SIG-M5 treated with dmso at 0.1 percent for 504 hours (cell line): ENCODE data around the gene OPN4.

ENCODE experiments used
- DNase-seq: peaks from one replicate; lab custom pipeline; 2025; ENCODE audit not compliant: unreplicated experiment; lab: John Stamatoyannopoulos, UW

The OPN4 gene

DNA sequence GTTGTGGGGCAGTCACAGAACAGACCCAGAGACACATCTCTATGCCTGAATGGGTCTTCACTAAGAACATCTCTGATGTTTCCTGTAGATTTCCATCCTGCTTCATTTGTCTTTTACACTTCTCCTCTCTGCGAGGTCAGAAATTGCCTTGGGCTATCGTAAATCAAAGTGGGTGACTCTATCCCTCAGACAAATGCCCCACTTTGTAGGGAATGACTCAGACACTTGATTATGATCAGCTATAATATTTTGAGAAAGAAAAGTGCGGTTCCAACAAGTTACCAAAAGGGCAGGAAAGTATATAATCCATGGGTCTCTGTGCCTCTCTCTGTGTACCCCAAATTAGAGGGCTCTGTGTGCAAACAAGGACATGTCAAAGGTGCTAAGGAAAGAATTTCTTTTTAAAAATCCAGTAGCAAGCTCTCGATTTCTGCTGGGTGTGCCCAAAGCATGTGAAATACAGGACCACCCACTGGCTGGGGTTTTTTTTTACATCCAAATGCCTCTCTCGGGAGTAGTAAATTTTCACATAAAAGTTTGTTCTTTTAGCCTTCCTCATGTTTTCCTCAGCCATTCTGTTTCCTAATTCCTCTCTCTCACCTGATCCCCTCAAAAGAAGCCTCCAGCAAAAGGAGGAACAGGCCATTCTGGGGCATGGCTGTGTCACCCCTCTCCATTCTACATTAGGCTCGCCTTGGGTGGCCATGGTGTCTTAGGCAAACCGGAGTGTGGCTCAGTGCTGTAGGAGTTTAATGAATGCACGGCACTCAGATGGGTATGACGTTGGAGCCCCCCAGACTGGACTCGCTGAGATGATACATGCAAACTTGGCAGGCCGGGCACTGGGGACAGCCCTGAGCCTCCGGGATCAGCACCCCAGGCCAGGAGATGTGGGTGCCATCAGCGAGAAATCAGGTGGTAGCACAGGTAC, 6.3 kb upstream of the OPN4 start:
- no peak for DNase-seq

DNA sequence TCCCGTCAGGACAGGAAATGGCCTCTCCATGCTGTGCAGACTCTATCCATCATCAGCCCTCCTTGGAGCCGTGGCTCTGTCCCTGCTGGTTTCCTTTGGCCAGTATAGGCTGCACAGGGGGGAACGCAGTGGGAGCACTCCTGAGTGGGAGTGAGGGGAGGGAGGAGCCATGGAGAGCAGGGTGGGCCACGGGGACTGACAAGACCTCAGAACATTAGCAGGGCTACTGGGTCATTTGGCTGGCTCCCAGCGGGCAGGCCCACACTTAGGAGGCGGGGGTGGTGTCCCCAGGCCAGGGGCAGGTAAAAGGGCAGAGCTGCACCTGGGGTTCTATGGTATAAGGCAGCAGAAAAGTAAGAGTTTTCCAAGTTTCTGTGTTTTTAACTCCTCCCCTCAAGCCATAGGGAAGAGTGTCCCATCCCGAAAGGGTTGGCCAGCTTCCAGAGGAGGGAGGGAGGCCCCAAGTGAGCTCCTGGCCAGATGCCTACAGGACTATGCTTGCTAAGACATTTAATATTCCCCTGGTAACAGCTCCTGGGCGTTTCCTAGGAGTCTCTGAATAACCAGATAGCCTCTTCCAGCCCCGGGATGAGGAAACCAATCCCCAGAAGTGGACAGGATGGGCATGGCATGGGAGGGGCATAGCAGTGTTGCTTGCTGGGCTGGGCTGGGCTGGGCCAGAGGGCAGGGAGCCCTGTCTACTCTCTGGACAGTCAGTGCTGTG, 5.5 kb upstream of the OPN4 start:
- DNase-seq: no peak

DNA sequence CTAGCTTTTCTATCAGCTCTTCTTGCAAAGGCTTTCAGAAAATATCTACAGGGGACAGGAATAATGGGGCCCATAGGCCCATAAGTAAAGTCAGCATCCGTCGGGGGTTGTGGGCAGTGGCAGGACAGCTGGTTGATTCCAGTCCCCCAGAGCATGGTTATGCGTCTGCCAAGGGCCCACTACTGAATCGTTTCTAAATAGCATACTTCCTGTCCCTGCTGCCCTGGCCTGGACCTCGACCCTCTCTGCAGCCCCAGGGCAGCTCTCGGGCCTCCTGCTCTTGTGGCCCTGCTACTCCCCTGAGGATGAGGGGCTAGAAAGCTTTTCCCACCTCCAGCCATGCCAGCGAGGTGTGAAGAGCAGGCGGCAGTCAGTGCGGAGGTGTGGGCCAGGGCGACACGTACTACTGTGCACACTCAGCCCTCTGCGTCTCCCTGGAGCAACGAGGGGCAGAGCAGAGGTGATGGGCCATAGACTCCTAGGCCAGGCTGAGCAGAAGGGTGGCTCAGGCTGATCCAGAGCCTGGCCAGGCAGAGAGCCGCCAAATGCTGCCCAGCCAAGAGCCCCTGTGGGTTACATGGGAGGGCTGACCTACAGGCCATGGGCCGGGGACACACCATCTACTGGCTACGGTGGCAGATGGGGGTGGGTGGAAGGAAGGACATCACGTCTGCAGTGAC, 4.7 kb upstream of the OPN4 start:
- DNase-seq: no peak

DNA sequence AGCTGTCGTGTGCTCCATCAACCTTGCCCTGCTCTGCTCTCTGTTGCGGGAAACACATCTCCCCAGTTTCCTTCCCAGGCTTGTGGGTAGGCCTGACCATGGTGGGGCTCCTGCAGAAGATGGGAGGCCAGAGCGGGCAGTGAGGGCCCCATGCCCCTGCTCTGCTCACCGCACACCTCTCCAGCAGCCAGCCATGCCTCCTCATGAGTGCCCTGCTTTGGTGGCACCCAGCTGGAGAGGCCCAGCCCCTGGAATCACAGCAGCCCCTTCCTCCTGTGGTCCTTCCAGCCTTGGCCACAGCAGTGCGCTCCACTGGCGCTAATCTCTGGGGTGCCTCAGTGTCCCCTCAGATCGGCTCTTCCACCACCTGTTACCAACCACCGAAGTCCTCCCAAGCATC, 4.2 kb upstream of the OPN4 start:
- DNase-seq: no peak

DNA sequence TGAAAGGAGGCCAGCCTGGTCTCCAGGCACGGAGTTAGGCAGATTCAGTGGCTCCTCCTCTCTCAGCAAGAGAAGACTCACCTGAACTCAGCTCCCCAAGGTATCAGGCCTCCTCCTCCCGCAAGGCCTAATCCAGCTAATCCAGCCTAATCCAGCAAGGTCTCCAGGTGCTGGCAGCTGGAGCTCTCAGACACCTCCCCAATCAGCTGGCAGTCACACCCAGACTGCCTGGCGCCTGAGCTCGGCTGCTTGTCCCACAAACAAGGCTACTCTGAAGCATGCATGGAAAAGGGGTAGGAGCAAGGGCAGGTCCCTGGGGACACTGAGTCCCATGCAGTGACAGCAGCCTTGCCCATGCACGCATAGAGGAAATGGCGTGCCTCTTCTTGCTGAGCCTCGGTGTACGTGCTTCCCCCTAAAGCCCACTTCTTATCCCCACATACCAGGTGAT, 3.3 kb upstream of the OPN4 start:
- DNase-seq: no peak

DNA sequence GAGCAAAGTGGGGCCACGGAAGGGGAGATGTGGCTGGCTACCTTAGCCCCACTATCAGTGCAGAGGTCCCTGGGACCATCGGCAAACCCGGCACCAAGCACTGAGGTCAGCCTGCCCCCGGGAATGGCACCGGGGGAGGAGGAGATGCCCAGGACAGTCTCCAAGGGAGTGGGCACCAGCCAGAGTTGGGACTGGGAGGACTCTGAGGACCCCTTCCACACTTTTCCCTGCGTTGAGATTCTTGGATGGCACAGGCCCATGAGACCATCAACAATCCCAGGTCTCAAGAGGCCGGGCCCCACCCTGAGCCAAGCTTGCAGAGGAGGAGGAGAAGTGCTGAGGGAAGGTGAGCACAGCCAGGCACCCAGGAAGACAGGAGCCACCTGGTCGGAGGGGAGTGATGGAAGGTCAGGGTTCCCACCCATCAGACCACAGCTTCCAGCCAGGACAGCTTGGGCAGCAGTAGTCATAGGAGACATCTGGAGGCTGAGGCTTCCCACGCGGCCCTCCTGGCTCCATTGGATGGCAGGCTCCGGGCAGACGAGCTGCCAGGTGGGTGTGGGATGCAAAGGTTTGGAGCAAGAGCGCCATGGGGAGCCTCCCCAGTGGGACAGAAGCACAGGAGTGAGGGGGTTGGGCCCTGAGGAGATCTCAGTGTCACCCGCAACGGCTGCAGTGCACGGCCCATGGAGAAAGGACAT, 2.6 kb upstream of the OPN4 start:
- no peak for DNase-seq

DNA sequence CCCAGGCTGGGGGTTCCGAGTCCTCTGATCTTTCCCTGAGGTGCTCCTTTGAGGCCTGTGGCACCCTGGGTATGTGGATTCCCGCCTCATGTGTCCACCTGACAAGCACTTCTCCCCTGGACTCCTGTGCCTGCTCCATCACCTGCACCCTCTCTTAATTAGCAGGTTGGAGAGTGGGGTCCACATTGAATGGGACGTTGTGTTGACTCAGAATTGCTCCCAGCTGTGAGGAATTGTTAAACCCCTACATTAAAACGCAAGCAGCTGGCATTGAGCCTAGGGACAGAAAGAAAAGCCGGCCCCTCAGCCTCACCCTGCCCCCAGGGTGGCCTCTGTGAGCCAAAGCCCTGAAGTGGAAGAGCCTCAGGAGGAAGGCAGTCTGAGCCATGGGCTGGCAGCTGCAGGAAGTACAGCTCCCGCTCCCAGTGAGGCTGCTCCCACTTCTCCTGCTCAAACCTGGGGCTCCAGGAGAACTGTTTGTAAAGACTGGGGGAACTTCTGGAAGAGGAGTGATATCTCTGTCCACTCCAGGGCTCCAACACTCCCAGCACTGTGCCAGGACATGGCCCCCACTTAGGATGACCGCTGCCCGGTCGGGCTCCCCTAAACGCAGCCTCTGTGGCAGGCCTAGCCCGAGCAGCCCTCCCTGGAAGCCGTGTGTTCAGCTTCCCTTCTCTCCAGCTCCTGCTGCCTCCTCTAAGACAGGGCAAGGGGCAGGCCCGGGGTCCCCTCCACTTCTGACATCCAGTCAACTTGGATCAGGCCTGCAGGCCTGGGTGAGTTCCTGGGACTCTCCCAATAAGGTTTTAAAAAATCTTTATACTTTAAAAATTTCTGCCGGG, 1.8 kb upstream of the OPN4 start:
- no peak for DNase-seq

DNA sequence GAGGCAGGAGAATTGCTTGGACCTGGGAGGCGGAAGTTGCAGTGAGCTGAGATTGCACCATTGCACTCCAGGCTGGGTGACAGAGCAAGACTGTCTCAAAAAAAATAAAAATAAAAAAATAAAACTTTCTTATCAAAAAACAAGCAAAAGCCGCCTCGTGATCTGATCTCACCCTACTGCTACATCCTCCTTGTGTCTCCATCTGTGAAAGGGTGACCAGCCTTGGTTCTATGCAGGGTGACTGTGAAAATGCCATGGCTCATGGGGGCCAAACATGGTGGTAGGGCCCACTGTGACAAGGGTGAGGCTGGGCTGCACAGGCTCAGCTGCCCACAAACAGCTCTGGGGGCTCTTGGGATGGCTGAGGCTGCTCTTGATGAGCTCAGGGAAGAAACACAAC, 968 bp upstream of the OPN4 start:
- no peak for DNase-seq

DNA sequence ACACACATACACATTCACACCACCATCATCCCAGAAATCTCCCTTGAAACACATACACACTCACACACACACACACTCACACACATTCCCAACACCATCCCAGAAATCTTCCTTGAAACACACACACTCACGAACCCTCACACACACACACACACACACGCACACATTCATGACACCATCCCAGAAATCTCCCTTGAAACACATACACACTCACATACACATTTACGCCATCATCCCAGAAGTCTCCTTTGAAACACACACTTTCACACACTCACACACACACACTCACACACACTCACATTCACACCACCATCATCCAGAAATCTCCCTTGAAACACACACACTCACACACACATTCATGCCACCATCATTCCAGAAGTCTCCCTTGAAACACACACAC, 360 bp upstream of the OPN4 start:
- no peak for DNase-seq

DNA sequence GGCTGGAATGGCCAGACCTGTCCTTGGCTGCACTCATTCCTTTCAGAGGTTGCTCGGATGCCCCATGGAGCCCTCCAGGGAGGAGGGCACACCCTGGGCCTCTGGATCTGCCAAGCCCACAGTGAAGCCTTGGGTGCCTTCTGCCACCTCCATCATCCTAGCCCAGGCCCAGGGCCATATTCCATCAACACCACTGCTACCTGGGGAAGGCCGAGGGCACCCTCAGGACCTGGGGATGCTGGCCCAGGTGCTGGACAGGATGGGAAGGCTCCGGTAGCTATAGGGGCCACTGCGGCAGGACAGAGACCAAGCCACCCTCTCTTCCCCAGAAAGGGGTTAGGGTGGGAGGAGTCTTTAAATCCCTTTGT, 810 bp downstream of the OPN4 start:
- no peak for DNase-seq

DNA sequence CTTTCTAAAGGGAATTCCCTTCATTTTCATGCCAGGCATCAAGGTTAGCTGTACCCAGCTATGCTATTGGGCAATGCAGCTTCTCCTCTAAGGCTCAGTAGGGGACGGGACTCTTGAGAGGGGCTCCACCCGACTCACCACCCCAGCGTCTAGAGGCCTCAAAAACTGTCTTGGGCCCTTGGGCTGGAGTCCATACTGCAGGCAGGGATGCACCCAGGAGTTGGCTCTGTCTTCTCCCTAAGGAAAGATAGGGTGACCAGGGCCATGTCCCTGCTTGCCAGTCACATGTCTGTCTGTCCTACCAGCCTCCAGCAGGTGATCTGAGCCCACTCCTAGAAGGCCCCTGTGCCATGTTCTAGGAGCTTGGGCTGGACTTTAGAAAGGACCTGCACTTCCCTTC, 1.2 kb downstream of the OPN4 start:
- no peak for DNase-seq

DNA sequence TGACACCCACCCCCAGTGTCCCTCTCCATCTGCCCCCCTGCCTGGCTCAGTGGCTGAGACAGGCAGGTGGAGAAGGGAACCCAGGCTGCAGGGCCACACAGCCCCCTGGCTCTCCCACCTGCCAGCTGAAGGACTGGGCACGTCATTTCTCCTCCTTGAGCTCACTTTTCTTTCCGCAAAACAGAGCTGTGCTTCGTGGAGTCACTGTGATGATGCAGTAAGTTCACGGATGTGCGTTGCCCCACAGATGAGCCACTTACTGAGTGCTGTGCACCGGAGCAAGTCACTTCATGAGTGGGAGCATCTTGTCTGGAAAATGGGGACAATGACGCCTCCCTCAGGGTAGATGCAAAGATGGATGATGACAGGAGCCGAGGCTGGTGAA, 2.7 kb downstream of the OPN4 start:
- DNase-seq: no peak

DNA sequence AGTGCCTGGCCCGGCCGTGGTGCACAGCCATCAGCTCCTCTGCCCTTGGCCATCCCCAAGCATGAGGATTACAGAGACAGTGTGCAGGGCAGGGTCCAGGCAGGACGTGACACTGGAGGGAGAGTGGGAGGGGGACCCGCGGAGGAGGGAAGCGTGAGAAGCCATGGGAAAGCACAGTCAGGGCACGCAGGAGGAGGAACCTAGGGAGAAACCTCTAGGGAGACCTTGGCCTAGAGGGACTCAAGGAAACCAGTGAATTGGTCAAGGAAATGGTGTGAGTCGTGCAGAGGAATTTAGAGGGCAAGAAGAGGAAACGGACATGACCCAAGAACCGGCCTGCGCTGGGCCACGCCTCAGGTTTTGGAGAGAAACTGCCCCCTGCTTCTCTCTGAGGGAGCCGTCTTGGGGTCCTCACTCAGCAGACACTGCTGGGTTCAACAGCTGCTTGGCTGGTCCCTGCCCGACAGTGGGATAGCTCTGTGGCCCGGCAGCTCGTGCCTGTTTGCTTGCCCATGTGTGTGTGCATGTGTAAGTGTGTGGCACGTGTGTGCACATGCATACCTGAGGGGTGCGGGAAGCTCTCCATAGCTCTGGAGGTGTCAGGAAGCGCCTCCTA, 3.2 kb downstream of the OPN4 start:
- no peak for DNase-seq

DNA sequence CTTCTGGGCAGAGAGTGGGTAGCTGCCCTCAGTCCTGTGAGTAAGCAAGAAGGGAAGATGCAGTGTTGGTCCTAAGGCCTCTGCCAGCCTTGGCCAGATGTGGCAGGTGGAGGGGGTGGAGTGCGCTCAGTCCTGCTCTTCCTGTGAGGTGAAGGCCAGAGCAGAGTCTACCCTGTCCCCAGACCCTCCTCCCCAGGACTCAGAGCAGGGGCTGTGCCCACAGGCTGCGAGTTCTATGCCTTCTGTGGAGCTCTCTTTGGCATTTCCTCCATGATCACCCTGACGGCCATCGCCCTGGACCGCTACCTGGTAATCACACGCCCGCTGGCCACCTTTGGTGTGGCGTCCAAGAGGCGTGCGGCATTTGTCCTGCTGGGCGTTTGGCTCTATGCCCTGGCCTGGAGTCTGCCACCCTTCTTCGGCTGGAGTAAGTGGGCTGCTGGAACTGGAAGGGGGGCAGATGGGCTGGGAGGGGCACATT, 4.0 kb downstream of the OPN4 start:
- no peak for DNase-seq

DNA sequence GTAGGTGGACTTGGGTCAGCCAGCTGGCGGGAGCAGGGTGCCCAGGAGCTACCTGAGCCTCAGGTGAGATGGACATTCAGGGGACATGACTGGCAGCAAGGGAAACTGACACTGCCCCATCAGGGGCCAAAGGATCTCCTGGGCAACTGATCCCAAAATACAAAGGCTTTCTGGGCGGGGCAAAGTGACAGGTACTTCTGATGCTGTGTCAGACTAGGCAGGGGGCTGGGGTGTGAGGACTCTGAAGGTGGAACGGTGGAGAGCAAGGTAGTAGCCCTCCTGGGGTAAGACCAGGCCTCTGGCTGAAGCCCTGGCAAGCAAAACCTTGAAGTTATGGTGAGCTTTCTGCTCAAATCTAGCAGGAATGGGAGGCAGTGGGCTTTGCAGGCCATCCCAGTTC, 4.4 kb downstream of the OPN4 start:
- DNase-seq: no peak

DNA sequence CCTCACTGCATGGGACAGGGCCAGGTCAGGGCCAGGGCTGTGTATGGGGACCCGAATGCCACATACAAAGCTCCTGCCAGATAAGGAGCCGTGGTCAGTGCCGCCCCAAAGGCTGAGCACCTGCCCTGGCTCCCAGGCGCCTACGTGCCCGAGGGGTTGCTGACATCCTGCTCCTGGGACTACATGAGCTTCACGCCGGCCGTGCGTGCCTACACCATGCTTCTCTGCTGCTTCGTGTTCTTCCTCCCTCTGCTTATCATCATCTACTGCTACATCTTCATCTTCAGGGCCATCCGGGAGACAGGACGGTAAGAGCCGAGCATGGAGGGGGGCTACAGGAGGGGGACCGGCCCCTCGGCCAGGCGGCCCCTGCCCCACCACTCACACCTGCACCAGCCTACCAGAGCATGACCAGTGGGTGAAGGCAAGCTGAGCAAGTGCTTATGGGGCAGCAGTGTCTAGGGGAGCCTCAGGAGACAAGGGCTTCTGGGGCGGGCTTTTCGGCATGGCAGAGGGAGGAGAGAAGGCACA, 4.9 kb downstream of the OPN4 start:
- DNase-seq: no peak

DNA sequence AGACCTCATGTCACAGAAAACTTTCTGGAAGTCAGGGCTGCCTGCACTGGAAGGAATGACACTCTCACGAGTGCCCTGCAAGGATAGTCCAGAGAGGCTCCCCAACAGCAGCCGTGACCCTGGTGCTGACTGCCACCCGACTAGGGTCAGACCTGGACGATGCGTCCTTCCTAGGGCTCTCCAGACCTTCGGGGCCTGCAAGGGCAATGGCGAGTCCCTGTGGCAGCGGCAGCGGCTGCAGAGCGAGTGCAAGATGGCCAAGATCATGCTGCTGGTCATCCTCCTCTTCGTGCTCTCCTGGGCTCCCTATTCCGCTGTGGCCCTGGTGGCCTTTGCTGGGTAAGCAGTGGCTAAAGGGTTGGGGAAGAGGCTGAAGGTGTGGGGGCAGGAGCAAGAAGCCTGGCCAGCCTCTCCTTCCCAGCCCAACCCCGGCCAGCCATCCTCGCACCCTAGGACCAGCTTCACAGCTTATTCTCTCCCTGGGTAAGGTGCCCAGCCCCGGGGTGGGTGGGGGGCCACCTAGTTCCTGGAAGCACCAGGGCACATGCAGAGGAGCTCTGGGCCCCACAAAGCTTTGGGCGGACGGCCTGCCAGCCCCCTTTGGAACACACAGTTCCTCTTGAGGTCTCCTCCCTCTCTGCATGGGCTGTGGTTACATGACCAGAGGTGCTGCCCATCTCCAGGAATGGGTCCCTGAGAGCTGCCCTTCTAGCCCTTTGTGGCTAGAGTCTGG, 5.5 kb downstream of the OPN4 start:
- DNase-seq: no peak

DNA sequence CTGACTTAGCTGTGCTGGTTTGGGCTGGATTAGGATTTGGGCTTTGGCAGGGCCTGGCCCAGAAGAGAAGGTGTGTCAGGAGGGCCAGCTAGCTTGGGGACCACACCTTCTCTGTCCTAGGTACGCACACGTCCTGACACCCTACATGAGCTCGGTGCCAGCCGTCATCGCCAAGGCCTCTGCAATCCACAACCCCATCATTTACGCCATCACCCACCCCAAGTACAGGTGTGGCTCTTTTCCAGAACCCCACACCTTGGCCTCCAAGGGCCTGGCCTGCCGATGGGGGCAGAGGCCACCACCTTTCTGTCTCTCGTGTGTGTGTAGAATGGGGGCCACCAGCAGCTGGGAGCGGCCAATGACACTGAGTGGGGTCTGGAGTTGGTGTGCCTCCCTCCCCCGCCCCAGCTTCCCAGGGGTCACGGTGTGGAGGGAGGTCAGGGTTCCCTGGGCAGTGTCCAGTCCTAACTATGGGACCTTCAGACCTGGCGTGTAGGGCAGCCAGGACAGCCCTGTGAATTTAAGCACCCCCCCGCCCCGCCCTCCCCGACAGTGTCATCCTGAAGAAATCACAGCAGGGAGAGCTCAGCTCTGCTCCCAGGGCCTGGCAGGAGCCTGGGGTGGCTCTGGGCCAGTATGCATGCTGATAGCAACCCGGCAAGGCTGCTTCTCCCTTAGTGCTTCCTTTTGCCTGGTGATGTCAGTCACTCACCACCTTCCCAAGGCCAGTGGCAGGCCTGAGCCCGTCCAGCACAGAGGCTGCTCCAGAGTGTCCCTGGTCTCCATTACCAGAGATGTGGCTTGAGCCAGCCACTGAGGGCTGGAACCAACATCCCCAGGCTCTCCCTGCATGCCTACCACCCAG, 7.0 kb downstream of the OPN4 start:
- no peak for DNase-seq
